GM19239 (cell line): ENCODE data around the gene IP6K3.

Source experiments
- DNase-seq: peaks from one replicate; pipeline ENCODE4 v3.0.0; 2011; ENCODE audit warnings: low spot score; ENCODE audit not compliant: insufficient read length
- FAIRE-seq: peaks from 2 replicates; lab custom pipeline; 2011; peaks lifted over from hg19 to GRCh38; lab: Jason Lieb, UNC

Gene IP6K3

GRCh38 chr6:33761922-33762629 is 15.4 kb upstream of the IP6K3 start:
- DNase-seq (peak; percentile 32), FAIRE-seq (peak; percentile 57)

- no peak for FAIRE-seq
Observed at GRCh38 chr6:33761581-33761921, 14.8 kb upstream of the IP6K3 start.

GRCh38 chr6:33759887-33760629 is 13.4 kb upstream of the IP6K3 start:
- FAIRE-seq, result no peak
- DNase-seq, result no peak

More at GRCh38 chr6:33761581-33761921, 14.8 kb upstream of the IP6K3 start:
- DNase-seq, result no peak

GRCh38 chr6:33758815-33759216 is 12.1 kb upstream of the IP6K3 start:
- DNase-seq (no peak), FAIRE-seq (no peak)

GRCh38 chr6:33757906-33758305 is 11.2 kb upstream of the IP6K3 start:
- DNase-seq (no peak), FAIRE-seq (no peak)

- FAIRE-seq, result no peak
- no peak for DNase-seq
Observed at GRCh38 chr6:33757113-33757512, 10.4 kb upstream of the IP6K3 start.

GRCh38 chr6:33756211-33756954 is 9.7 kb upstream of the IP6K3 start:
- FAIRE-seq (no peak), DNase-seq (no peak)

- DNase-seq (no peak), FAIRE-seq (no peak)
Observed at GRCh38 chr6:33755070-33755869, 8.6 kb upstream of the IP6K3 start.

- DNase-seq (no peak), FAIRE-seq (no peak)
Observed at GRCh38 chr6:33754222-33754621, 7.5 kb upstream of the IP6K3 start.

GRCh38 chr6:33752646-33753015 is 5.9 kb upstream of the IP6K3 start:
- FAIRE-seq, result no peak

GRCh38 chr6:33751771-33752645 is 5.3 kb upstream of the IP6K3 start:
- no peak for FAIRE-seq
- no peak for DNase-seq

More at GRCh38 chr6:33752646-33753015, 5.9 kb upstream of the IP6K3 start:
- no peak for DNase-seq

GRCh38 chr6:33750244-33750991 is 3.7 kb upstream of the IP6K3 start:
- DNase-seq (no peak), FAIRE-seq (no peak)

GRCh38 chr6:33749401-33749800 is 2.7 kb upstream of the IP6K3 start:
- FAIRE-seq, result no peak
- no peak for DNase-seq

GRCh38 chr6:33748841-33749240 is 2.1 kb upstream of the IP6K3 start:
- FAIRE-seq, result no peak
- DNase-seq, result no peak

- FAIRE-seq, result no peak
- DNase-seq, result no peak
Observed at GRCh38 chr6:33747823-33748222, 1.1 kb upstream of the IP6K3 start.

- FAIRE-seq (no peak), DNase-seq (no peak)
Observed at GRCh38 chr6:33746036-33746600, 587 bp downstream of the IP6K3 start.

- FAIRE-seq (no peak), DNase-seq (no peak)
Observed at GRCh38 chr6:33745548-33745947, 1.2 kb downstream of the IP6K3 start.

- FAIRE-seq, result no peak
- DNase-seq, result no peak
Observed at GRCh38 chr6:33744895-33745546, 1.7 kb downstream of the IP6K3 start.
